Astrocyte of the cerebellum (primary cell): Measurements from ENCODE around the gene MAFG.

ENCODE experiments used
- DNase-seq: peaks from one replicate; pipeline ENCODE4 v3.0.0-alpha.2; 2011; ENCODE audit warnings: low read depth
- H3K4me3 ChIP-seq: 2 replicates; pipeline ENCODE4 v1.5.1; 2011; ENCODE audit warnings: mild to moderate bottlenecking, low read depth, low read length, moderate library complexity
- CTCF ChIP-seq: IDR thresholded peaks from 2 replicates; pipeline ENCODE4 v1.5.1; 2012; ENCODE audit warnings: low read length, low read depth, moderate library complexity, mild to moderate bottlenecking; ENCODE audit errors: missing control alignments
- in situ Hi-C: cut with HindIII; loops from 2 replicates; pipeline ENCODE4 v1.10.0; 2017; ENCODE audit warnings: low sequenced_read_pairs

MAFG gene

GRCh38 chr17:81925860-81926450 lies 1.6 kb downstream of the MAFG start:
- TF ChIP-seq CTCF: no peak
- peak overlapping the region; percentile 79 for H3K4me3 ChIP-seq
- in situ Hi-C loops: no loop called here
- DNase-seq: no peak

- TF ChIP-seq CTCF: no peak
- DNase-seq: no peak
- in situ Hi-C loops: no loop called here
- H3K4me3 ChIP-seq: no peak overlapping the region
These were observed 2.7 kb downstream of the MAFG start for GRCh38 chr17:81924557-81925532.

GRCh38 chr17:81923302-81924260 lies 4.0 kb downstream of the MAFG start:
- in situ Hi-C loops: no loop called here
- DNase-seq: no peak
- TF ChIP-seq CTCF: no peak
- peak overlapping the region; percentile 26 for H3K4me3 ChIP-seq

- in situ Hi-C loops: no loop called here
- no peak for TF ChIP-seq CTCF
- DNase-seq: no peak
- H3K4me3 ChIP-seq: peak overlapping the region; percentile 26
These were observed 4.8 kb downstream of the MAFG start for GRCh38 chr17:81922566-81923301.

- H3K4me3 ChIP-seq: no peak overlapping the region
- in situ Hi-C loops: no loop called here
- TF ChIP-seq CTCF: no peak
- no peak for DNase-seq
These were observed 5.5 kb downstream of the MAFG start for GRCh38 chr17:81921996-81922565.
